Astrocyte of the cerebellum (primary cell): ENCODE results near the gene KCNMA1.

Experiments
- DNase-seq: peaks from one replicate; pipeline ENCODE4 v3.0.0-alpha.2; 2011; ENCODE audit warnings: low read depth
- H3K4me3 ChIP-seq: 2 replicates; pipeline ENCODE4 v1.5.1; 2011; ENCODE audit warnings: mild to moderate bottlenecking, low read depth, low read length, moderate library complexity
- in situ Hi-C: cut with HindIII; loops from 2 replicates; pipeline ENCODE4 v1.10.0; 2017; ENCODE audit warnings: low sequenced_read_pairs
- TF ChIP-seq, protein P1 (sequence below): IDR thresholded peaks from 2 replicates; pipeline ENCODE4 v1.5.1; 2012; ENCODE audit warnings: low read length, low read depth, moderate library complexity, mild to moderate bottlenecking; ENCODE audit errors: missing control alignments

KCNMA1 gene

DNA sequence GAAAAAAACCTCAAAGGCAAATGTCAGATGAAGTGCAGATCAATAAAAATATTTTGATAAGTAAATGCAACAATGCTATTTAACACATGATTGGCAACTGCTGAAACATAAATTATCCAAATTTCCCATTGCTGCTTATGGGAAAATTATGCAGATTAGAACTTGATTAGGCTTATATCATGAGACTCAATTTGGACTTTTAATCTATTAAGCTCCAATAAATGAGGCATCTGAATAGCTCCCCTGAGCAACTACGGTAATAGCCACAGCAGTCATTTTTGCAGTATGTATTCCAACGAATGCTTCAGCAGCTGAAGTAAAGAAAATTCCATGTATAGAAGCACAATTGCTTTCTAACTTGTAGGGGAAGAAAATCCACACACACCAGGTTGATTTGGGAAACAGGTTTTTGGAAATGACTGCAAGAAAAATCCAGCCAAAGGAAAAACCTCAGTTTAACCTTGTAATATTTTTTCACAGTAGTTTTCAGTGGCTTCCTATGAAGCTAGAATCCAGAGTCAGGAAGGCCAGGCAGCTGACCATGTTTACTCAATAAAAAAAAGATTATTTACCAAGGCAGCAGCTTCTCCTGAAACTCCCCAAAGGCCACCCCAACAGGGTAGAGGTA is 716.1 kb downstream of the KCNMA1 start:
- no peak for DNase-seq
- TF ChIP-seq, protein P1, sequence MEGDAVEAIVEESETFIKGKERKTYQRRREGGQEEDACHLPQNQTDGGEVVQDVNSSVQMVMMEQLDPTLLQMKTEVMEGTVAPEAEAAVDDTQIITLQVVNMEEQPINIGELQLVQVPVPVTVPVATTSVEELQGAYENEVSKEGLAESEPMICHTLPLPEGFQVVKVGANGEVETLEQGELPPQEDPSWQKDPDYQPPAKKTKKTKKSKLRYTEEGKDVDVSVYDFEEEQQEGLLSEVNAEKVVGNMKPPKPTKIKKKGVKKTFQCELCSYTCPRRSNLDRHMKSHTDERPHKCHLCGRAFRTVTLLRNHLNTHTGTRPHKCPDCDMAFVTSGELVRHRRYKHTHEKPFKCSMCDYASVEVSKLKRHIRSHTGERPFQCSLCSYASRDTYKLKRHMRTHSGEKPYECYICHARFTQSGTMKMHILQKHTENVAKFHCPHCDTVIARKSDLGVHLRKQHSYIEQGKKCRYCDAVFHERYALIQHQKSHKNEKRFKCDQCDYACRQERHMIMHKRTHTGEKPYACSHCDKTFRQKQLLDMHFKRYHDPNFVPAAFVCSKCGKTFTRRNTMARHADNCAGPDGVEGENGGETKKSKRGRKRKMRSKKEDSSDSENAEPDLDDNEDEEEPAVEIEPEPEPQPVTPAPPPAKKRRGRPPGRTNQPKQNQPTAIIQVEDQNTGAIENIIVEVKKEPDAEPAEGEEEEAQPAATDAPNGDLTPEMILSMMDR, result no peak
- in situ Hi-C loops, result no loop called here
- no peak overlapping the region for H3K4me3 ChIP-seq

DNA sequence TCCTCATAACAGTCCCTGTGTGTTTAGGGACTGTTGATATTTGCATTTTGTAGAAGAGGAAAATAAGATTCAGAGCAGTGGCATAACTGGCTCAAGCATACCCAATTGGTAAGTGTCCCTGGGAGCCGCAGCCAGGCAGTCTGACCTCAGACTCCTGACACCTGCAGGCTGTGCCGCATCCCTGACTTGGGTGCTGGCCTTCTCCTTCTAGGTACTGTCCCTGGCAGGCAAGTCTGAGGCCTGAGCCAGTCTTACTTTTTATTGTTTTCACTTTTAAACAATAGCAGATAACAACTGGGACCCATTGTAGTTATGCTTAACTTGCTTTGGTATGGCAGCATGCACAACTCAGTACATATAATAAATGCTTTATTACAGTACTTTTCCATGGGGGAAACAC is 717.0 kb downstream of the KCNMA1 start:
- no peak overlapping the region for H3K4me3 ChIP-seq
- in situ Hi-C loops, result no loop called here
- DNase-seq, result no peak
- TF ChIP-seq, protein P1, result no peak

DNA sequence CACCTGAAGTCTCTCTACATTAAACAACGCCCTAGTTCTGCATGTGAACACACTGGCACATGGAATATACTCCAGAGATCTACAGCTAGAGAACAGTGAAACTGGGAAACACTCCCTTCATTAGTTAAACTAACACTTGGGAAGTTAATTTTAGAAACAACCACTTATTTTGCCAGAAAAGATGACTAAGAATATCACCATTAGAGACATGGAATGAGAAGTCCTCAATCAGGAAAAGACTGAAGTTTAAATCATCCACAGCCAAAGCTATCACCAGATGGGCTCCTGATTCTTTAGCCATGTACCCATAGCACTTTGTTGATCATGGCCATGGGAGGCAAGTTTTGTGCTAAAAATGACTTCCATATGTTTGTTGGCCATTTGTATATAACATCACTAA is 719.5 kb downstream of the KCNMA1 start:
- TF ChIP-seq, protein P1, result no peak
- DNase-seq, result no peak
- no peak overlapping the region for H3K4me3 ChIP-seq
- in situ Hi-C loops, result no loop called here

DNA sequence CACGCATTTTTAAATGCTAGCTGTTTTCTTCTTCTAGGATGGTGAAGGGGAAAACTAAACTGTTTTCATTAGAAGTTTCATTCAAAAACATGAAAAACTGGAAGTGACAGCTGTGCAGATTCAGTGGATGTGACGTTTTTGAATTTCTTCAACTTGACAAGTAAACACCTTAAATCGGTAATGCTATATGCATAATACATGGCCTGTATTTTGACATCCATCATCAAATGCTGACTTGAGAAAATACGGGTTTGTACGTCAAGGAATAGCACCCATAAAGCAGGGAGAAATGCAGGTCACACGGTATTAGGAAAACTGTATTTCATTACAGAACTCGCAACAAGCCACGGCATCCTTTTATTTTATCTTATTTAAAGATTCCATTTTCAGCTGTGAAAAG is 720.5 kb downstream of the KCNMA1 start:
- H3K4me3 ChIP-seq, result no peak overlapping the region
- TF ChIP-seq, protein P1, result no peak
- no peak for DNase-seq
- in situ Hi-C loops, result no loop called here

DNA sequence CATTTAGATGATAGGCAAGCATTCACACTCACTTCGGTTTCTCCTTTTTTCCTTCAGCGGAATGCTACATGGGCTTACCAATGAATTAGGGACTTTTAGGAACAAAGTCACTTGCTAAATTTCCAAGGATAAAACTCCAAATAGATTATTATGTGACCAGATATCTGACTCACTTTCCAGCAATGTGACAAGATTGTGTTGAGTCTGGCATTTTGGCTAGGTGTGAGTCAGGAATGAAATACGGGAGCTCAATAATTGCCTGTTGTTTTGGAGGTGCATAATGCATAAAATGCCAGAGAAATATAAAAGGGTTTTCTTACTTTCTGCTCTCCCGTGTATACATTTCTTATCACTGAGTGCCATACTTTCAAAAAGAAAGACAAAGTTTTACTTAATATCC is 721.1 kb downstream of the KCNMA1 start:
- in situ Hi-C loops, result no loop called here
- no peak overlapping the region for H3K4me3 ChIP-seq
- no peak for DNase-seq
- TF ChIP-seq, protein P1, result no peak

DNA sequence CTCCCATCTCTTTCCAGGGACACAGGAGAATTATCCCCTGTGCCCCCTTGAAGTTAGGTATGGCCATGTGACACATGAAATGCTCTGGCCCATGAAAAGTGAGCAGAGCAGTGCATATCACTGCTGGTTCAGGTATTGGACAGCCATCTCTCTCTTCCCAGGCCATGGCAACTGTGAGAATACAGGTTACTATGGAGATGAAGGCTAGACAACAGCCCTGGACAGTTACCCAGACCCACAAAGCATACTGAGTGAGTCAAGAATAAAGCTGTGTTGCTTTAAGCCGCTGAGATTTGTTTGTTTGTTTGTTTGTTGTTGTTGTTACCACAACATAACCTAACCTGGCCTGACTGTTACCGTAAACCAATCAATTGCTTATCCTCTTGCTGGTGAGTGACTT is 722.3 kb downstream of the KCNMA1 start:
- no peak for DNase-seq
- H3K4me3 ChIP-seq, result no peak overlapping the region
- in situ Hi-C loops, result no loop called here
- TF ChIP-seq, protein P1, result no peak
